Measurements from ENCODE around the gene ELOVL7.
"Not testable (repeated sequence)": the region's sequence is repeated elsewhere in the genome, so short reads cannot be mapped to it uniquely, and the experiment has no call there.

DNA sequence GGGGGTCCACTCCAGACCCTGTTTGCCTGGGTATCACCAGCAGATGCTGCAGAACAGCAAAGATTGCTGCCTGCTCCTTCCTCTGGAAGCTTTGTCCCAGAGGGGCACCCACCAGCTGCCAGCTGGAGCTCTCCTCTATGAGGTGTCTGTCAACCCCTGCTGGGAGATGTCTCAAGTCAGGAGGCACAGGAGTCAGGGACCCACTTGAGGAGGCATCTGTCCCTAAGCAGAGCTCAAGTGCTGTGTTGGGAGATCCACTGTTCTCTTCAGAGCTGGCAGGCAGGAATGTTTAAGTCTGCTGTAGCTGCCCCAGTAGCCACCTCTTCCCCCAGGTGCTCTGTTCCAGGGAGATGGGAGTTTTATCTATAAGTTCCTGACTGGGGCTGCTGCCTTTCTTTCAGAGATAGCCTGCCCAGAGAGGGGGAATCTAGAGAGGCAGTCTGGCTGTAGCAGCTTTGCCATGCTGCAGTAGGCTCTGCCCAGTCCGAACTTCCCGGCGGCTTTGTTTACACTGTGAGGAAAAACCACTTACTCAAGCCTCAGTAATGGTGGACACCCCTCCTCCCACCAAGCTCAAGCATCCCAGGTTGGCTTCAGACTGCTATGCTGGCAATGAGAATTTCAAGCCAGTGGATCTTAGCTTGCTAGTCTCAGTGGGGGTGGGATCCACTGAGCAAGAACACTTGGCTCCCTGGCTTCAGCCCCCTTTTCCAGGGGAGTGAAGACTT, 128.7 kb downstream of the ELOVL7 start:
- not testable (repeated sequence) for TF ChIP-seq YY1 (IDR thresholded peaks at IDR 0.05; ENCODE audit: low read depth); MXI1 (IDR thresholded peaks at IDR 0.05; ENCODE audit: low read depth, low read length); POLR2AphosphoS5 (IDR thresholded peaks at IDR 0.05; ENCODE audit: low read depth, low read length); SIN3A (IDR thresholded peaks at IDR 0.05; ENCODE audit: borderline replicate concordance, low read depth, low read length); TAF1 (IDR thresholded peaks at IDR 0.05; ENCODE audit: borderline replicate concordance, low read depth, low read length); ELF1 (IDR thresholded peaks at IDR 0.05); EP300 (IDR thresholded peaks at IDR 0.05; ENCODE audit: borderline replicate concordance in 1 of 2, low read depth in 1 of 2, low read length in 1 of 2); JUND (IDR thresholded peaks at IDR 0.05)
- TF ChIP-seq, protein P1, sequence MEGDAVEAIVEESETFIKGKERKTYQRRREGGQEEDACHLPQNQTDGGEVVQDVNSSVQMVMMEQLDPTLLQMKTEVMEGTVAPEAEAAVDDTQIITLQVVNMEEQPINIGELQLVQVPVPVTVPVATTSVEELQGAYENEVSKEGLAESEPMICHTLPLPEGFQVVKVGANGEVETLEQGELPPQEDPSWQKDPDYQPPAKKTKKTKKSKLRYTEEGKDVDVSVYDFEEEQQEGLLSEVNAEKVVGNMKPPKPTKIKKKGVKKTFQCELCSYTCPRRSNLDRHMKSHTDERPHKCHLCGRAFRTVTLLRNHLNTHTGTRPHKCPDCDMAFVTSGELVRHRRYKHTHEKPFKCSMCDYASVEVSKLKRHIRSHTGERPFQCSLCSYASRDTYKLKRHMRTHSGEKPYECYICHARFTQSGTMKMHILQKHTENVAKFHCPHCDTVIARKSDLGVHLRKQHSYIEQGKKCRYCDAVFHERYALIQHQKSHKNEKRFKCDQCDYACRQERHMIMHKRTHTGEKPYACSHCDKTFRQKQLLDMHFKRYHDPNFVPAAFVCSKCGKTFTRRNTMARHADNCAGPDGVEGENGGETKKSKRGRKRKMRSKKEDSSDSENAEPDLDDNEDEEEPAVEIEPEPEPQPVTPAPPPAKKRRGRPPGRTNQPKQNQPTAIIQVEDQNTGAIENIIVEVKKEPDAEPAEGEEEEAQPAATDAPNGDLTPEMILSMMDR (IDR thresholded peaks at IDR 0.05): not testable (repeated sequence)
- TF ChIP-seq, protein P2, sequence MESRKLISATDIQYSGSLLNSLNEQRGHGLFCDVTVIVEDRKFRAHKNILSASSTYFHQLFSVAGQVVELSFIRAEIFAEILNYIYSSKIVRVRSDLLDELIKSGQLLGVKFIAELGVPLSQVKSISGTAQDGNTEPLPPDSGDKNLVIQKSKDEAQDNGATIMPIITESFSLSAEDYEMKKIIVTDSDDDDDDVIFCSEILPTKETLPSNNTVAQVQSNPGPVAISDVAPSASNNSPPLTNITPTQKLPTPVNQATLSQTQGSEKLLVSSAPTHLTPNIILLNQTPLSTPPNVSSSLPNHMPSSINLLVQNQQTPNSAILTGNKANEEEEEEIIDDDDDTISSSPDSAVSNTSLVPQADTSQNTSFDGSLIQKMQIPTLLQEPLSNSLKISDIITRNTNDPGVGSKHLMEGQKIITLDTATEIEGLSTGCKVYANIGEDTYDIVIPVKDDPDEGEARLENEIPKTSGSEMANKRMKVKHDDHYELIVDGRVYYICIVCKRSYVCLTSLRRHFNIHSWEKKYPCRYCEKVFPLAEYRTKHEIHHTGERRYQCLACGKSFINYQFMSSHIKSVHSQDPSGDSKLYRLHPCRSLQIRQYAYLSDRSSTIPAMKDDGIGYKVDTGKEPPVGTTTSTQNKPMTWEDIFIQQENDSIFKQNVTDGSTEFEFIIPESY (IDR thresholded peaks at IDR 0.05; ENCODE audit: borderline replicate concordance, low read depth): not testable (repeated sequence)
- TF ChIP-seq, protein P3, sequence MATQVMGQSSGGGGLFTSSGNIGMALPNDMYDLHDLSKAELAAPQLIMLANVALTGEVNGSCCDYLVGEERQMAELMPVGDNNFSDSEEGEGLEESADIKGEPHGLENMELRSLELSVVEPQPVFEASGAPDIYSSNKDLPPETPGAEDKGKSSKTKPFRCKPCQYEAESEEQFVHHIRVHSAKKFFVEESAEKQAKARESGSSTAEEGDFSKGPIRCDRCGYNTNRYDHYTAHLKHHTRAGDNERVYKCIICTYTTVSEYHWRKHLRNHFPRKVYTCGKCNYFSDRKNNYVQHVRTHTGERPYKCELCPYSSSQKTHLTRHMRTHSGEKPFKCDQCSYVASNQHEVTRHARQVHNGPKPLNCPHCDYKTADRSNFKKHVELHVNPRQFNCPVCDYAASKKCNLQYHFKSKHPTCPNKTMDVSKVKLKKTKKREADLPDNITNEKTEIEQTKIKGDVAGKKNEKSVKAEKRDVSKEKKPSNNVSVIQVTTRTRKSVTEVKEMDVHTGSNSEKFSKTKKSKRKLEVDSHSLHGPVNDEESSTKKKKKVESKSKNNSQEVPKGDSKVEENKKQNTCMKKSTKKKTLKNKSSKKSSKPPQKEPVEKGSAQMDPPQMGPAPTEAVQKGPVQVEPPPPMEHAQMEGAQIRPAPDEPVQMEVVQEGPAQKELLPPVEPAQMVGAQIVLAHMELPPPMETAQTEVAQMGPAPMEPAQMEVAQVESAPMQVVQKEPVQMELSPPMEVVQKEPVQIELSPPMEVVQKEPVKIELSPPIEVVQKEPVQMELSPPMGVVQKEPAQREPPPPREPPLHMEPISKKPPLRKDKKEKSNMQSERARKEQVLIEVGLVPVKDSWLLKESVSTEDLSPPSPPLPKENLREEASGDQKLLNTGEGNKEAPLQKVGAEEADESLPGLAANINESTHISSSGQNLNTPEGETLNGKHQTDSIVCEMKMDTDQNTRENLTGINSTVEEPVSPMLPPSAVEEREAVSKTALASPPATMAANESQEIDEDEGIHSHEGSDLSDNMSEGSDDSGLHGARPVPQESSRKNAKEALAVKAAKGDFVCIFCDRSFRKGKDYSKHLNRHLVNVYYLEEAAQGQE (IDR thresholded peaks at IDR 0.05; ENCODE audit: low read depth, low read length): not testable (repeated sequence)
